ENCODE measurements around the gene KRT23. TPM values are rescaled to one million over a fixed set of nuclear protein-coding genes. Genes with fewer than 3 reads are reported as not detected.

The KRT23 gene
- 0.08 TPM in 1 of 2 replicates, not detected in the other for total RNA-seq (2014; rRNA removed; shearing (Covaris generic))

DNA sequence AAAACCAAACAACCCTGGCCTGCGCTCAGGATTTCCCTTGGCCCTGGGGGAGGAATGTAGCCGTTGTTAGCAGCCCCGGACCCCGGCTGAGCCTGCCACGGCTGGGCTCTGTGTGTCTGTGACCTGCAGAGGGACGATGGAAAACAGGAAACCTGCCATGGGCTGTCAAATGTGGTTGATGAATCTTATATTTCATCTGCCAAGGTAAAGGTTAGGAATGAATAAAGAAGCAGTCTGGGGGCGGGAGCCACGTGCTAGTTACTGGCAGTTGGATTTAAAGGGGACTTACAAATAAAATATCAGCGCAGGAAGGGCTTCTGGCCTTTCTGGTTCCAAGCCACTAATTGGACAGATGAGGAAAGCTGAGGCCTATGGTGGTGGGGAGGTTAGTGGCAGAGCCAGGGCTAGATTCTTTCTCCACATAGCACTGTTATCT, at the start of gene KRT23:
Gene KRT23, minus strand, starts transcription at position 263 of the 436 bp plus-strand sequence. CDS start 1,043 bp downstream, outside the sequence.

GRCh38 chr17:40984226-40984625, 46.8 kb upstream of the KRT23 start, which contains the start of gene KRT40:
KRT40 (minus strand) TSS chr17:40984326; CDS start chr17:40984273, 53 bp downstream.

GRCh38 chr17:40966848-40967247, 29.4 kb upstream of the KRT23 start, which contains the start of gene KRT39:
KRT39 (minus strand) TSS chr17:40966948; CDS start chr17:40966856, 92 bp downstream.

DNA sequence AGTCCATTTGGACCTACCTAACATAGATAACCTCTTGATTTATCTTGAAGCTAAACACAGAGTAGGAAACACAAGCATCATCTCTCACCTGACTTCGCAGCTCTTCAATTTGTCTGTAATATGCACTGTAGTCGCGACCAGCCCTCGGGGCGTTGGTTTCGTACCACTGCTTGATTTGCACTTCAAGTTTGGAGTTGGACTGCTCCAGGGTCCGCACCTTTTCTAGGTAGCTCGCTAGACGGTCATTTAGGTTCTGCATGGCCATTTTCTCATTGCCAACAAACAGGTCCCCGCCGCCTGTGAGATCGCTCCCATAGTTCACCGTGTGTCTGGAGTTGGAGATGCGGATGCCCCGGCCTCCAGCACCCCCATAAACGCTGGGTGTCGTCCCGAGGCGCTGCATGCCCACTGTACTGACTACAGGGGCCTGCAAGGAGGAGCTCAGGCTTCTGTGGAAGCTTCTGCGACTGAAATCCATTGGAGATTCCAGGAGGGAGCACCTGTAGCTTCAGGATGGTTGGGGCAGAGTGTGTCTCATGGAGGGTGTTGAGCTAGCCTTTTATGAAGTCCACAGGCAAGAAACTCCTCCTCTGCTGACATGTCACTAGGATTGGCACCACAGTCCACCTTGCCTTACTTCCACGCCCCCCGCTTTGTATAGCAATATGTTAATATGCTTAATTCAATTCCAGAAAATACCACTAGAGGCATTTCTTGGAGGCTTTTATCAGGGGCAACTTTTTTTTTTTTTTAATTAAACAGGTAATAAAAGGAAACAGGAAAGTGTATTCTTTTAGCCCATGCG, 52.5 kb downstream of the KRT23 start, which contains the start of gene KRT20:
Gene KRT20, minus strand, starts transcription at position 535 of the 805 bp plus-strand sequence. Its CDS starts 57 bp downstream, at position 478.

Other genes with a start within 250 kb of the KRT23 start
- not detected in 2 replicates for gene KRT24, start 233.9 kb downstream of the KRT23 start, total RNA-seq (2014; rRNA removed; shearing (Covaris generic))
- not detected in 2 replicates for gene KRT25, start 182.3 kb downstream of the KRT23 start, total RNA-seq (2014; rRNA removed; shearing (Covaris generic))
- gene KRT26, start 165.4 kb downstream of the KRT23 start, total RNA-seq (2014; rRNA removed; shearing (Covaris generic)), result not detected in 2 replicates
- gene KRT27, start 155.1 kb downstream of the KRT23 start, total RNA-seq (2014; rRNA removed; shearing (Covaris generic)), result not detected in 2 replicates
- not detected in 2 replicates for gene KRT28, start 137.7 kb downstream of the KRT23 start, total RNA-seq (2014; rRNA removed; shearing (Covaris generic))
- gene KRT10, start 115.0 kb downstream of the KRT23 start, total RNA-seq (2014; rRNA removed; shearing (Covaris generic)), result 30.4 and 38.5 TPM in 2 replicates
- gene KRT12, start 70.4 kb downstream of the KRT23 start, total RNA-seq (2014; rRNA removed; shearing (Covaris generic)), result 1.6 and 3.4 TPM in 2 replicates
- gene KRT20, start 52.4 kb downstream of the KRT23 start, total RNA-seq (2014; rRNA removed; shearing (Covaris generic)), result 0.08 TPM in 1 of 2 replicates, not detected in the other
- not detected in 2 replicates for gene KRT39, start 29.3 kb upstream of the KRT23 start, total RNA-seq (2014; rRNA removed; shearing (Covaris generic))
- gene KRT40, start 46.7 kb upstream of the KRT23 start, total RNA-seq (2014; rRNA removed; shearing (Covaris generic)), result not detected in 2 replicates
- gene KRTAP3-3, start 56.5 kb upstream of the KRT23 start, total RNA-seq (2014; rRNA removed; shearing (Covaris generic)), result not detected in 2 replicates
- not detected in 2 replicates for gene KRTAP3-2, start 62.3 kb upstream of the KRT23 start, total RNA-seq (2014; rRNA removed; shearing (Covaris generic))
- not detected in 2 replicates for gene KRTAP3-1, start 71.5 kb upstream of the KRT23 start, total RNA-seq (2014; rRNA removed; shearing (Covaris generic))
- gene KRTAP1-5, start 89.6 kb upstream of the KRT23 start, total RNA-seq (2014; rRNA removed; shearing (Covaris generic)), result not detected in 2 replicates
- gene KRTAP1-4, start 92.5 kb upstream of the KRT23 start, total RNA-seq (2014; rRNA removed; shearing (Covaris generic)), result not detected in 2 replicates
- not detected in 2 replicates for gene KRTAP1-3, start 97.2 kb upstream of the KRT23 start, total RNA-seq (2014; rRNA removed; shearing (Covaris generic))
- gene KRTAP1-1, start 103.8 kb upstream of the KRT23 start, total RNA-seq (2014; rRNA removed; shearing (Covaris generic)), result not detected in 2 replicates
- gene KRTAP2-1, start 109.7 kb upstream of the KRT23 start, total RNA-seq (2014; rRNA removed; shearing (Covaris generic)), result not detected in 2 replicates
- not detected in 2 replicates for gene KRTAP2-2, start 117.6 kb upstream of the KRT23 start, total RNA-seq (2014; rRNA removed; shearing (Covaris generic))
- gene KRTAP2-3, start 122.5 kb upstream of the KRT23 start, total RNA-seq (2014; rRNA removed; shearing (Covaris generic)), result 0.29 TPM in 1 of 2 replicates, not detected in the other
- gene KRTAP2-4, start 128.2 kb upstream of the KRT23 start, total RNA-seq (2014; rRNA removed; shearing (Covaris generic)), result not detected in 2 replicates
- not detected in 2 replicates for gene KRTAP4-7, start 146.5 kb upstream of the KRT23 start, total RNA-seq (2014; rRNA removed; shearing (Covaris generic))
- not detected in 2 replicates for gene KRTAP4-8, start 160.5 kb upstream of the KRT23 start, total RNA-seq (2014; rRNA removed; shearing (Covaris generic))
- not detected in 2 replicates for gene KRTAP4-16, start 164.6 kb upstream of the KRT23 start, total RNA-seq (2014; rRNA removed; shearing (Covaris generic))
- gene KRTAP4-9, start 167.7 kb upstream of the KRT23 start, total RNA-seq (2014; rRNA removed; shearing (Covaris generic)), result not detected in 2 replicates
- gene KRTAP4-11, start 180.7 kb upstream of the KRT23 start, total RNA-seq (2014; rRNA removed; shearing (Covaris generic)), result not detected in 2 replicates
- not detected in 2 replicates for gene KRTAP4-12, start 186.5 kb upstream of the KRT23 start, total RNA-seq (2014; rRNA removed; shearing (Covaris generic))
- not detected in 2 replicates for gene KRTAP4-6, start 202.9 kb upstream of the KRT23 start, total RNA-seq (2014; rRNA removed; shearing (Covaris generic))
- not detected in 2 replicates for gene KRTAP4-5, start 212.2 kb upstream of the KRT23 start, total RNA-seq (2014; rRNA removed; shearing (Covaris generic))
- not detected in 2 replicates for gene KRTAP4-4, start 223.1 kb upstream of the KRT23 start, total RNA-seq (2014; rRNA removed; shearing (Covaris generic))
- not detected in 2 replicates for gene KRTAP4-3, start 230.6 kb upstream of the KRT23 start, total RNA-seq (2014; rRNA removed; shearing (Covaris generic))
- not detected in 2 replicates for gene KRTAP4-2, start 240.6 kb upstream of the KRT23 start, total RNA-seq (2014; rRNA removed; shearing (Covaris generic))
- gene KRTAP4-1, start 247.3 kb upstream of the KRT23 start, total RNA-seq (2014; rRNA removed; shearing (Covaris generic)), result not detected in 2 replicates

Data from A375 (cell line).